Panc1 (cell line): ENCODE data around the gene GTF2H1. TPM values are rescaled to one million over a fixed set of nuclear protein-coding genes. Genes with fewer than 3 reads are reported as not detected.
A peak's percentile ranks its signal among the peaks of the same experiment; 100 is the strongest.
"Not testable (repeated sequence)": the region's sequence is repeated elsewhere in the genome, so short reads cannot be mapped to it uniquely, and the experiment has no call there.

Experiments used
- ATAC-seq: fragments of 200-7000 bp; cut with Tn5 transposase; 2 replicates; pipeline ENCODE4 v1.9.1; 2020; ENCODE audit warnings: mild to moderate bottlenecking, moderate library complexity
- BruUV-seq: library from RNA; stranded (reverse); fragments of 400-500 nt; replicated peaks from 2 replicates; lab custom pipeline; 2021; lab: Mats Ljungman, UMichigan
- CTCF ChIA-PET: fragments of 300-600 bp; sonication (Branson Sonifier 250); formaldehyde crosslinking; loops from one replicate; lab custom pipeline; 2022; ENCODE audit warnings: antibody characterized with exemption; lab: Charles Lee
- POLR2A ChIA-PET: fragments of 300-600 bp; sonication (Branson Sonifier 250); formaldehyde crosslinking; loops from one replicate; lab custom pipeline; 2022; ENCODE audit warnings: antibody characterized with exemption; lab: Charles Lee
- DNase-seq: peaks from one replicate; pipeline ENCODE4 v3.0.0-alpha.2; 2010; ENCODE audit warnings: low read depth, low spot score
- H3K27ac ChIP-seq: 2 replicates; pipeline ENCODE4 v1.5.1; 2011; ENCODE audit warnings: mild to moderate bottlenecking, low read length, inconsistent platforms
- H3K27me3 ChIP-seq: fragments of 200-500 bp; sonication (Bioruptor generic); 2 replicates; pipeline ENCODE4 v1.6.0; 2014; ENCODE audit warnings: low read length, inconsistent platforms; ENCODE audit not compliant: control insufficient read depth, insufficient read depth
- H3K36me3 ChIP-seq: fragments of 200-500 bp; sonication (Bioruptor generic); 2 replicates; pipeline ENCODE4 v1.5.1; 2014; ENCODE audit warnings: inconsistent platforms, mild to moderate bottlenecking, low read length, moderate library complexity; ENCODE audit not compliant: control insufficient read depth, insufficient read depth
- H3K4me1 ChIP-seq: 2 replicates; pipeline ENCODE4 v1.5.1; 2011; ENCODE audit warnings: inconsistent platforms, mild to moderate bottlenecking, low read length, moderate library complexity; ENCODE audit not compliant: control insufficient read depth, insufficient read depth
- H3K4me3 ChIP-seq, 2 experiments: 2 replicates each; pipeline ENCODE4 v1.5.1; 2011 to 2012; ENCODE audit warnings: low read depth in 2 of 2, low read length in 2 of 2, mild to moderate bottlenecking in 2 of 2, inconsistent platforms in 1 of 2, moderate library complexity in 1 of 2
- H3K9me3 ChIP-seq: fragments of 200-500 bp; sonication (Bioruptor generic); 2 replicates; pipeline ENCODE4 v1.5.1; 2014; ENCODE audit warnings: low read depth, mild to moderate bottlenecking, inconsistent platforms, low read length, moderate library complexity; ENCODE audit not compliant: control insufficient read depth, insufficient read depth
- CTCF ChIP-seq: fragments of 450-650 bp; IDR thresholded peaks from 2 replicates; pipeline ENCODE4 v1.5.1; 2017; ENCODE audit warnings: mild to moderate bottlenecking
- POLR2AphosphoS5 ChIP-seq: IDR thresholded peaks from 2 replicates; pipeline ENCODE4 v1.6.1; 2012; ENCODE audit warnings: mild to moderate bottlenecking, low read depth, low read length, moderate library complexity
- REST ChIP-seq, 2 experiments: IDR thresholded peaks; 2 replicates each; pipeline ENCODE4 v1.6.1; 2011 to 2012; ENCODE audit warnings: low read depth in 2 of 2, control low read depth in 1 of 2, low read length in 1 of 2, mild to moderate bottlenecking in 1 of 2, moderate library complexity in 1 of 2; ENCODE audit not compliant: insufficient read depth in 1 of 2
- SIN3A ChIP-seq: IDR thresholded peaks from 2 replicates; pipeline ENCODE4 v1.6.1; 2012; ENCODE audit warnings: low read depth, mild to moderate bottlenecking, low read length, moderate library complexity, borderline replicate concordance; ENCODE audit not compliant: insufficient read depth
- TCF7L2 ChIP-seq: IDR thresholded peaks from 2 replicates; pipeline ENCODE4 v1.6.1; 2011; ENCODE audit warnings: mild to moderate bottlenecking, low read depth, low read length, inconsistent platforms
- in situ Hi-C: cut with HindIII; loops from 2 replicates; pipeline ENCODE4 v1.10.0; 2016; ENCODE audit warnings: low sequenced_read_pairs, low pct_unique_long_range_greater_than_20kb
- intact Hi-C: fragments of 100-400 bp; cut with micrococcal nuclease; formaldehyde crosslinking; loops from one replicate; pipeline ENCODE4 v1.10.0; 2022; ENCODE audit not compliant: unreplicated experiment
- total RNA-seq: library from RNA; stranded (reverse); gene quantifications from one replicate; pipeline ENCODE4 v1.2.1, GENCODE V29; 2021; ENCODE audit not compliant: unreplicated experiment

The GTF2H1 gene
- total RNA-seq, 1 experiment from 2014 or later, result 60.6 TPM

GRCh38 chr11:18322818-18323570 lies 627 bp downstream of the GTF2H1 start:
- Histone ChIP-seq H3K4me1 (peaks cover 41% of the 10 kb centered on the region), H3K9me3 (no peaks in the 10 kb centered on the region), H3K27ac (peak overlapping the region; percentile 98), H3K4me3 (peak overlapping the region; percentile 93 to 98), H3K27me3 (no peaks in the 10 kb centered on the region), H3K36me3 (peaks cover 16% of the 10 kb centered on the region)
- CTCF ChIA-PET, result no interaction called here
- POLR2A ChIA-PET, result interaction anchor here (0.6 kb wide), 3 partner anchors 75 to 1562 kb away, joined by 3 to 5 read pairs (median 4); no protein-coding TSS in a partner anchor
- BruUV-seq, result no TSS peak
- no peak for TF ChIP-seq REST (IDR thresholded peaks at IDR 0.05; ENCODE audit: insufficient read depth in 1 of 2, low read depth in 2 of 2, low read length in 1 of 2)
- no peak for TF ChIP-seq TCF7L2
- TF ChIP-seq POLR2AphosphoS5, result no peak
- no peak for TF ChIP-seq SIN3A
- no peak for TF ChIP-seq CTCF
- ATAC-seq (no peak), DNase-seq (no peak)
- intact Hi-C loops (no loop called here), in situ Hi-C loops (no loop called here)

- intact Hi-C loops, in situ Hi-C loops, CTCF ChIA-PET, H3K27me3 ChIP-seq, DNase-seq, ATAC-seq, BruUV-seq, H3K9me3 ChIP-seq, POLR2A ChIA-PET: not testable (repeated sequence)
- Histone ChIP-seq H3K36me3 (peaks cover 16% of the 10 kb centered on the region), H3K4me1 (peaks cover 41% of the 10 kb centered on the region), H3K27ac (peak overlapping the region; percentile 98), H3K4me3 (peak overlapping the region; percentile 93 to 98)
These were observed 1.5 kb downstream of the GTF2H1 start for GRCh38 chr11:18323881-18324280.

GRCh38 chr11:18324381-18324780 lies 2.0 kb downstream of the GTF2H1 start:
- Histone ChIP-seq H3K36me3 (peaks cover 16% of the 10 kb centered on the region), H3K4me1 (peaks cover 44% of the 10 kb centered on the region), H3K27ac (peak overlapping the region; percentile 26), H3K4me3 (peak overlapping the region; percentile 93 to 98), H3K27me3 (no peaks in the 10 kb centered on the region), H3K9me3 (no peaks in the 10 kb centered on the region)
- TF ChIP-seq SIN3A (no peak), TCF7L2 (no peak), CTCF (no peak), POLR2AphosphoS5 (no peak), REST (IDR thresholded peaks at IDR 0.05; ENCODE audit: insufficient read depth in 1 of 2, low read depth in 2 of 2, low read length in 1 of 2) (no peak)
- DNase-seq, result no peak
- CTCF ChIA-PET, result no interaction called here
- no peak for ATAC-seq
- intact Hi-C loops (no loop called here), in situ Hi-C loops (no loop called here)
- POLR2A ChIA-PET, result no interaction called here
- BruUV-seq, result no TSS peak
